WTC11 (cell line): ENCODE data around the gene BIRC2.

ENCODE experiments used
- AFF4 ChIP-seq: sonication (generic); formaldehyde crosslinking; IDR thresholded peaks from 2 replicates; pipeline ENCODE4 v1.8.1; 2023; ENCODE audit warnings: mild to moderate bottlenecking, missing genetic modification reagents, borderline replicate concordance
- CREM ChIP-seq: sonication (generic); formaldehyde crosslinking; IDR thresholded peaks from 2 replicates; pipeline ENCODE4 v1.8.1; 2022; ENCODE audit warnings: mild to moderate bottlenecking, missing genetic modification reagents, moderate library complexity
- CTCF ChIP-seq: fragments of 200-600 bp; IDR thresholded peaks from 2 replicates; pipeline ENCODE4 v1.8.0; 2022; ENCODE audit warnings: antibody characterized with exemption
- E2F4 ChIP-seq: sonication (generic); formaldehyde crosslinking; IDR thresholded peaks from 2 replicates; pipeline ENCODE4 v1.8.1; 2022; ENCODE audit warnings: low read depth, mild to moderate bottlenecking, moderate library complexity, missing genetic modification reagents, borderline replicate concordance
- ELF4 ChIP-seq: sonication (generic); formaldehyde crosslinking; IDR thresholded peaks from 2 replicates; pipeline ENCODE4 v1.8.1; 2022; ENCODE audit warnings: low read depth, mild to moderate bottlenecking, moderate library complexity, missing genetic modification reagents
- GRHL2 ChIP-seq: fragments of 250-450 bp; sonication (Bioruptor Pico); IDR thresholded peaks from 2 replicates; pipeline ENCODE4 v1.8.0; 2022; ENCODE audit warnings: mild to moderate bottlenecking, moderate library complexity; ENCODE audit not compliant: insufficient replicate concordance, severe bottlenecking
- NFATC4 ChIP-seq: fragments of 250-450 bp; sonication (Bioruptor Pico); IDR thresholded peaks from 2 replicates; pipeline ENCODE4 v1.9.0; 2021; ENCODE audit warnings: mild to moderate bottlenecking
- NR1H2 ChIP-seq: sonication (generic); formaldehyde crosslinking; IDR thresholded peaks from 2 replicates; pipeline ENCODE4 v1.9.0; 2021; ENCODE audit warnings: mild to moderate bottlenecking, moderate library complexity, missing genetic modification reagents
- ZNF263 ChIP-seq: sonication (generic); formaldehyde crosslinking; IDR thresholded peaks from 2 replicates; pipeline ENCODE4 v1.8.1; 2022; ENCODE audit warnings: low read depth, mild to moderate bottlenecking, moderate library complexity, missing genetic modification reagents
- TF ChIP-seq, protein P1 (sequence below): sonication (generic); formaldehyde crosslinking; IDR thresholded peaks from 2 replicates; pipeline ENCODE4 v1.8.1; 2022; ENCODE audit warnings: missing genetic modification reagents, borderline replicate concordance
- TF ChIP-seq, protein P2 (sequence below): fragments of 250-450 bp; sonication (Bioruptor Pico); IDR thresholded peaks from 2 replicates; pipeline ENCODE4 v1.9.0; 2021; ENCODE audit warnings: mild to moderate bottlenecking
- TF ChIP-seq, protein P3 (sequence below): sonication (generic); formaldehyde crosslinking; IDR thresholded peaks from 2 replicates; pipeline ENCODE4 v1.8.0; 2022; ENCODE audit warnings: mild to moderate bottlenecking, missing genetic modification reagents

DNA sequence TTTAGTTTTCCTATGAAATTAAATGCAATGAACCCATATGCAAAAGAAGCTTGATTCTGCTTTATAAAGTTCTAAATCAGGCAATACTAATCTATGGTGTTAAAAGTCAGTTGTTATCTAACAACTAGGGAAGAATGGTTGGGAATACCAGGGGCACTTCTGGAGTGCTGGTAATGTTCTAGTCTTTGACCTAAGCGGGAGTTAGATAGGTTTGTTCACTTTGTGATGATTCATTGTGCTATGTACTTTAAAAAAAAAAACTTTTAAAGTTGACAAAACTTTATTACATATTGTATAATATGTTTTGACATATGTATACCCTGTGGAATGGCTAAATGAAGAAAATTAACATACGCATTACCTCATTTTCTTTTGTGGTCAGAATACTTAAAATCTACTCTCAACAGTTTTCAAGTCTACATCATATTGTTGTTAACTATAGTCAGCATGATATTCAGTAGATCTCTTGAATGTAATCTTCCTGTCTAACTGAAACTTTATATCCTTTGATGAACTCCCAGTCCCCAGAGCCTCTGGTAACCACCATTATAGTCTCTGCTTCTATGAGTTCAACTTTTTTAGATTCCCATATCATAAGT is 39.2 kb downstream of the BIRC2 start:
- TF ChIP-seq NR1H2 (CRISPR knock-in tag), result no peak
- TF ChIP-seq CTCF, result no peak
- TF ChIP-seq ELF4 (CRISPR knock-in tag), result no peak
- no peak for TF ChIP-seq ZNF263 (CRISPR knock-in tag)
- TF ChIP-seq GRHL2, result no peak
- TF ChIP-seq, protein P1, sequence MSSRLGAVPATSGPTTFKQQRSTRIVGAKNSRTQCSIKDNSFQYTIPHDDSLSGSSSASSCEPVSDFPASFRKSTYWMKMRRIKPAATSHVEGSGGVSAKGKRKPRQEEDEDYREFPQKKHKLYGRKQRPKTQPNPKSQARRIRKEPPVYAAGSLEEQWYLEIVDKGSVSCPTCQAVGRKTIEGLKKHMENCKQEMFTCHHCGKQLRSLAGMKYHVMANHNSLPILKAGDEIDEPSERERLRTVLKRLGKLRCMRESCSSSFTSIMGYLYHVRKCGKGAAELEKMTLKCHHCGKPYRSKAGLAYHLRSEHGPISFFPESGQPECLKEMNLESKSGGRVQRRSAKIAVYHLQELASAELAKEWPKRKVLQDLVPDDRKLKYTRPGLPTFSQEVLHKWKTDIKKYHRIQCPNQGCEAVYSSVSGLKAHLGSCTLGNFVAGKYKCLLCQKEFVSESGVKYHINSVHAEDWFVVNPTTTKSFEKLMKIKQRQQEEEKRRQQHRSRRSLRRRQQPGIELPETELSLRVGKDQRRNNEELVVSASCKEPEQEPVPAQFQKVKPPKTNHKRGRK (CRISPR knock-in tag), result no peak
- TF ChIP-seq, protein P2, sequence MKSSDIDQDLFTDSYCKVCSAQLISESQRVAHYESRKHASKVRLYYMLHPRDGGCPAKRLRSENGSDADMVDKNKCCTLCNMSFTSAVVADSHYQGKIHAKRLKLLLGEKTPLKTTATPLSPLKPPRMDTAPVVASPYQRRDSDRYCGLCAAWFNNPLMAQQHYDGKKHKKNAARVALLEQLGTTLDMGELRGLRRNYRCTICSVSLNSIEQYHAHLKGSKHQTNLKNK (CRISPR knock-in tag), result no peak
- TF ChIP-seq, protein P3, sequence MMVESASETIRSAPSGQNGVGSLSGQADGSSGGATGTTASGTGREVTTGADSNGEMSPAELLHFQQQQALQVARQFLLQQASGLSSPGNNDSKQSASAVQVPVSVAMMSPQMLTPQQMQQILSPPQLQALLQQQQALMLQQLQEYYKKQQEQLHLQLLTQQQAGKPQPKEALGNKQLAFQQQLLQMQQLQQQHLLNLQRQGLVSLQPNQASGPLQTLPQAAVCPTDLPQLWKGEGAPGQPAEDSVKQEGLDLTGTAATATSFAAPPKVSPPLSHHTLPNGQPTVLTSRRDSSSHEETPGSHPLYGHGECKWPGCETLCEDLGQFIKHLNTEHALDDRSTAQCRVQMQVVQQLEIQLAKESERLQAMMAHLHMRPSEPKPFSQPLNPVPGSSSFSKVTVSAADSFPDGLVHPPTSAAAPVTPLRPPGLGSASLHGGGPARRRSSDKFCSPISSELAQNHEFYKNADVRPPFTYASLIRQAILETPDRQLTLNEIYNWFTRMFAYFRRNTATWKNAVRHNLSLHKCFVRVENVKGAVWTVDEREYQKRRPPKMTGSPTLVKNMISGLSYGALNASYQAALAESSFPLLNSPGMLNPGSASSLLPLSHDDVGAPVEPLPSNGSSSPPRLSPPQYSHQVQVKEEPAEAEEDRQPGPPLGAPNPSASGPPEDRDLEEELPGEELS, result no peak
- TF ChIP-seq NFATC4, result no peak
- no peak for TF ChIP-seq AFF4
- no peak for TF ChIP-seq CREM (CRISPR knock-in tag)
- TF ChIP-seq E2F4 (CRISPR knock-in tag), result no peak
